ENCODE results near the gene DRC1.

The DRC1 gene

GRCh38 chr2:26382564-26382963 is 19.2 kb upstream of the DRC1 start:
- no peak overlapping the region for H3K4me3 ChIP-seq (ENCODE audit: low read depth, low read length)
- no peak for DNase-seq (ENCODE audit: low read depth)
- no peak for TF ChIP-seq CTCF (IDR thresholded peaks at IDR 0.05; ENCODE audit: insufficient read depth, low read depth, low read length, missing control alignments)

DNA sequence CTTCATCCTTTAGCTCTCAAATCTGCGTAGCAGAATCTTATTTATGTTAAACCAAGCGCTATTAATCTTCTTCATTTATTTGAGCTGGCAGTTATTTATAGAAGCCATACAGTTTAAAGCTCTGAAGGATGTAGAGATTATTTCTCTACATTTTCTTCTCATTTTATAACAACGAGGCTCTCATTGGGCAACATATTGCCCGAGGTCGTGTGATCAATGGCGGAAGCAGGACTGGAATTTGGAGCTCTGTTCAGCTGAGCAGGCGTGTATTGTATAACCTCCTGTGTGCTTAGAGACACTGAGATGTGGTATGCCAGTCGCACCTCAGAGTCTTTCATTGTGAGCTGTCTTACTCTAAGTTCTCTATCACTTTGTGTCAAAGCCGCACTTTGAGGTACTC is 17.5 kb upstream of the DRC1 start:
- TF ChIP-seq CTCF (IDR thresholded peaks at IDR 0.05; ENCODE audit: insufficient read depth, low read depth, low read length, missing control alignments) = no peak
- H3K4me3 ChIP-seq (ENCODE audit: low read depth, low read length) = no peak overlapping the region
- no peak for DNase-seq (ENCODE audit: low read depth)

DNA sequence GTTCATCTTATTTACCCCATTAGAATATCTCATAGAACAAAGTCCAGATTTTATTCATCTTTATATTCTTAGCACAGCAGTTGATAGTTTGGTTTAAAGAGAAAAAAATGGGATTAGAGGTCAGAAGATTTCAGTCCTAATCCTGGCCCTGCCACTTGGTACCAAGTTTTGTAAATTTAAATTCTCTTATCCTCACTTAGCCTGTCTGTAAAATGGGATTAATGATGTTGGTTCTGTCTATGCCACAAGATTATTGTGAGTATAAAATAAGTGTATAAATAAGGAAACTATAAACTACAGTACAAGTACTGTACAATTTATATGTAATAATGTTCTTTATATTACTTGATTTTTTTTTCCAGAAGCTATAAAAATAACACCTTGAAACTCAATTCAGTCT is 17.1 kb upstream of the DRC1 start:
- no peak for DNase-seq (ENCODE audit: low read depth)
- H3K4me3 ChIP-seq (ENCODE audit: low read depth, low read length) = no peak overlapping the region
- no peak for TF ChIP-seq CTCF (IDR thresholded peaks at IDR 0.05; ENCODE audit: insufficient read depth, low read depth, low read length, missing control alignments)

DNA sequence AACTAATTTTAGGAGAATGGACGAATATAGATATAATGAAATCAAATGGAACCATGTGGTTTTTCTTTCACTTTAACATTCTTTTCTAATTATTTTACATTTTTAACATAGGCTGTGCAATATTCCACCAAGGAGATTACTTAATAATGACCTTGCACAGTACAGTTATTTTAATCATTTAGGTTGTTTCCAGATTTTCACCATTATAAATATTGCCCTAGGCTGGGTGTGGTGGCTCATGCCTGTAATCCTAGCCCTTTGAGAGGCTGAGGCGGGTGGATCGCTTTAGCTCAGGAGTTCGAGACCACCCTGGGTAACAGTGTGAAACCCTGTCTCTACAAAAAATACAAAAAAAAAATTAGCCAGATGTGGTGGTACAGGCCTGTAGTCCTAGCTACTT is 14.5 kb upstream of the DRC1 start:
- H3K4me3 ChIP-seq (ENCODE audit: low read depth, low read length) = no peak overlapping the region
- no peak for TF ChIP-seq CTCF (IDR thresholded peaks at IDR 0.05; ENCODE audit: insufficient read depth, low read depth, low read length, missing control alignments)
- DNase-seq (ENCODE audit: low read depth) = no peak

DNA sequence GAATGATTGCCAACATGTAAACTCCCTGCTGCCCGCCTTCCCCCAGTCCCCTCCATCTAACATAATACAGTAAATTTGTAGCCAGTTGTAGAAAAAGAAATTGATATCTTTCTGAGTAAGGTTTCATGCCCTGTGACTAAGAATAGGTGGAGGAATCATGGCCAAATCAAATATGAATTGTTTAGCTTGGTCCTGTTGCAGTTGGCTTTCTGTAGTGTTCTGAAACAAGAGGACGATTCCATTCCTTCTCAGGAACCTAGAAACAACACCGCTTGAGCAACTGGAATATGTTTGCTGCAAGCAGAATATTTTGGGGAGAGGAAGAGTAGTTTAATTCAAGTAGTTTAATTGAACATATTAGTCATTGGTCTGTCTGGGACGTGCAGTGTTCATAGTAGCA is 7.0 kb upstream of the DRC1 start:
- no peak for TF ChIP-seq CTCF (IDR thresholded peaks at IDR 0.05; ENCODE audit: insufficient read depth, low read depth, low read length, missing control alignments)
- H3K4me3 ChIP-seq (ENCODE audit: low read depth, low read length) = no peak overlapping the region
- no peak for DNase-seq (ENCODE audit: low read depth)

DNA sequence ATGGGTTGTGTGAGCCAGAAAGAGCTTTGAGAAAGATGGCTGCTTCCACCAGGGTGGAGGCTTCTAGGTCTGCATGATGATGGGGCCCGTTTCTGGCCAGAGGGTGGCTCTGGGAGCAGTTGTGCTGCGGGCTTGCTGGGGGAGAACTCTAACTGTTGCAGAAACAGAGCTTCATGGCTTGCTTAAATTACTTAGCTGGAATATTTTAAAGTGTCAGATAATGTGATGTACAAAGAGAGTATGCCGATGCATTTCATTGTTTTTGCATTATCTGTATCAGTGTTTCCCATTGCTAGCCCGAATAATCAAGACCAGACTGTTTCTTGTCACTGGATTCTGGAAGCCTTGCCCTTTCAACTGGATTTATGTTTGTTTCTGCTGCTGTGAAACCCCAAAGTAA is 6.3 kb upstream of the DRC1 start:
- DNase-seq (ENCODE audit: low read depth) = no peak
- TF ChIP-seq CTCF (IDR thresholded peaks at IDR 0.05; ENCODE audit: insufficient read depth, low read depth, low read length, missing control alignments) = no peak
- H3K4me3 ChIP-seq (ENCODE audit: low read depth, low read length) = no peak overlapping the region

DNA sequence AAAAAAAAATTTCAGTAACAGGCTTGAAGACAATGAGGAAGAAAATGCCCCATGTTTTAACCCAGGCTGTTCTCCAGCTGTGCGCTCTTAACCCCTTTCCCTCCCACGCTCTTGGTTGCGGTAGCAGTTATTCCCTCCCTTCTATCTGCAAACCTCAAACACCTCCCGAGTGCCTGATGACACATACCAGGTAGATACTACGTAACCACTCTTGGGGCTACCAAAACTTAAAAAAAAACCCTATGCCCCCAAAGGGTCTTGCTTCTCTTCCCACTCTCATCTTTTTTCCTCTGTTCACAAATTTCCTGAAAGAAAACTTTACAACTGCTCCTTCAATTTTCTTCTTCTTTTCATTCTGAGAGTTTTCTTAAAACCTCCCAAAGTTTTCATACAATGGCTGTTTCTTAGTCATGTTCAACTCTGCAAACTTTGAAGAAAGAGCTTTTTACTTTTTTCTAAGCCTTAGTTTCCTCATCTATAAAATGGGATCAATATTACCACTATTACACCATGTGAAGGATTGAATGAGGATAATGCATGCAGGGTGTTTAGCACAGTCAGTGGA is 4.9 kb upstream of the DRC1 start:
- H3K4me3 ChIP-seq (ENCODE audit: low read depth, low read length) = no peak overlapping the region
- no peak for TF ChIP-seq CTCF (IDR thresholded peaks at IDR 0.05; ENCODE audit: insufficient read depth, low read depth, low read length, missing control alignments)
- DNase-seq (ENCODE audit: low read depth) = no peak
